ENCODE measurements around the gene DNAJB12. TPM values are rescaled to one million over a fixed set of nuclear protein-coding genes. Genes with fewer than 3 reads are reported as not detected.
A peak's percentile ranks its signal among the peaks of the same experiment; 100 is the strongest.
"Not testable (repeated sequence)": the region's sequence is repeated elsewhere in the genome, so short reads cannot be mapped to it uniquely, and the experiment has no call there.

The DNAJB12 gene
- polyA plus RNA-seq, 1 donor, result 24.3 TPM

DNA sequence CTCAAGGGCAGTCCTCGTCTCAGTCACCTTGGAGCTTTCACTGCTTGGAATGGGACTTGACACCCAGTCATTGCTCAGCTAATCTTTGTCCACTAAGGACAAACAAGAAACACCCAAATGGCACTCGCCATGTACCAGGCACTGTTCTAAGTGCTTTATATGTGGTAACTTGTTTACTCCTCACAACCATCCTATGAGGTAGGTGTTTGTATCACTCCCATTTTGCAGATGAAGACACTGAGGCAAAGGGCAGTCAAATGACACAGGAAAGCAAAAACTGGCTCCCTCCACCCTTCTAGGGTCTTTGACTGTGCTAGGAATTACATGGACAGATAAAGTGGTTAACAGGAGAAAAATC, 24.7 kb downstream of the DNAJB12 start:
- DNase-seq, result no peak

DNA sequence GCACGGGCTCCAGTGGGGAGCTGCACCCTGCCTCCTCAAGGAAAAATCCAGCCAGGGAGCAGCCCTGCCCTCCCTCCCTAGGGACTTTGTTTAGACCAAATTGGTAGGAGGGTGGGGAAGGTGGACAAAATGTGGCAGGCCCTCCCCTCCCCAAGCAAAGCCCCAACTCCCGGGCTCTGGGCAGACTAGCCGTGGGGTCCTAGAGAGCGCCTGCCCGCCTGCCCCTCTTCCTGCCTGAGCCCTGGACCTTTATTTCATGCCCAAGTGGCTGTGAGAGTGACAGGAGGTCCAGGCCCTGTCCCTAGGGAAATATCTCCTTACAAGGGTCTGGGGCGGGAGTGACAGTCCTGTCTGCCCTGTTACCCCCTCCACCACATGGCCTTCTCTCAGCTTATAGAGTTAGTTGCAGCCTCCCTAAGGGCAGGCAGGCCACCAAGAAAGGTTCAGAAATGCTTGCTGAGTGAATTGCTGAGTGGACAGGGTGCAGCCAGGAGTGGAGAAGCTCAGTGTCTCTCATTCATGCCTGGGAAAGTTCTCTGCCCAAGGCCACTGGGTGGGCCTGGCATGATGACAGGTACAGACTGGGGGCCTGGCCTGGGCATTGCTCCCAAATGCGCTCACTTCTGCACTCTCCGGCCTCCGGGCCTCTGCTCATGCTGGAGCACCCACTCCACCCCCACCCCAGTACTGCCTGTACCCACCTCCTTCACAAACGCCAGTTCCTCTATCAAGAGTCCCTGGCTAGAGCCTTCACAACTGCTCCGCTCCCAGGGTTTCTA, 25.2 kb downstream of the DNAJB12 start:
- no peak for DNase-seq

DNA sequence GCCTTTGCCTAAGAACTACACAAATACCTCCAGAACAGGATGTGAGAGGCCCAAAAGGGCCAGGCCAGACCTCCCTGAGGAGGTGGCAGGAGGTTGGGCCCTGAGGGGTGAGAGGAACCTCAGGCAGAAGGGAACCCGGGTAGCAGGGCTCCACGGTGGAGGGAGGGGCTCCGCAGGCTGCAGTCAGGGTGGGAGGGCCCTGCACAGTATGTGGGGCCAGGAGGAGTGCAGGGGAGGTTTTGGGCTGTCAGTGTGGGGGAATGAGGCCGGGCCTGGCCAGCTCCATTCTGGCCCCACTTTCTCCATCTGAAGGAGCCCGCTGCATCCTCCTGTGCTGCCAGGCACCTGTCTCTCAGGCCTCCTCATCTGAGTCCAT, 25.9 kb downstream of the DNAJB12 start:
- DNase-seq, result no peak

DNA sequence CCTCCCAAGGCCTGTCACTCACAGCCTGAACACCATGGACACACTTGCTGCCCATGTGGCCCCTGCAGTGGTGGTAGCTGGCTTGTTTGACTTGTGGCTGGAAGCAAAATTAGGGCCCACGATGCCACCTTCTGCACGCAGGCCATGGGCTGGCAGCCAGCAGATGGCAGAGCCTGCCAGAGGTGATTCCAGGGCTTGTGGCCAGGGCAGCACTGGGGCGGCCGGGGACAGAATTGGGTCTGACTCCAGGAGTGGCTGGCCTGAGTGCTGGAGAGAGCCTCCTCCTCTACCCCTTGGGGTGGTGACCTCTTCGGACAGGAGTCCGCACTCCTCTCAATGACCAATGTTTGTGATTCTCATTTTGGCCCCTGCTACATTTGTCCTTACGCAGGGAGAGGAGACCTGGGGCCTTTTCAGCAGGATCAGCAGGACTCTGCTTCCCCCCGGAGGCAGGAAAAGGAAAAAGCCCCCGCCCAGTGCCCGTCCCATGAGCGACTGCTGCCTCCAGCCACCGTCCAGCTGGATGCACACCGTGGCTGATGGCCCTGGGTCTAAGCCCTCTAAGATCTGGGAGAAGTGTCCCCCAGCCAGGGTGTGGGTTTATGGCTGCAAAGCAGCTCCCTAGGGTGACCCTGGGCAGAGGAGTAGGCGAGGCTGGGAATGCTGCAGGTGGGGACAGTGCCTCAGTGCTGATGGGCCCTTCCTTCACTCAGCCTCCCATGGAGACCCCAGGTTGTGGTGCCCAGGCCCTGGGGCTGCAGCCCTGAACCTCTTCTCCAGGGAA, 26.5 kb downstream of the DNAJB12 start:
- DNase-seq, result no peak

DNA sequence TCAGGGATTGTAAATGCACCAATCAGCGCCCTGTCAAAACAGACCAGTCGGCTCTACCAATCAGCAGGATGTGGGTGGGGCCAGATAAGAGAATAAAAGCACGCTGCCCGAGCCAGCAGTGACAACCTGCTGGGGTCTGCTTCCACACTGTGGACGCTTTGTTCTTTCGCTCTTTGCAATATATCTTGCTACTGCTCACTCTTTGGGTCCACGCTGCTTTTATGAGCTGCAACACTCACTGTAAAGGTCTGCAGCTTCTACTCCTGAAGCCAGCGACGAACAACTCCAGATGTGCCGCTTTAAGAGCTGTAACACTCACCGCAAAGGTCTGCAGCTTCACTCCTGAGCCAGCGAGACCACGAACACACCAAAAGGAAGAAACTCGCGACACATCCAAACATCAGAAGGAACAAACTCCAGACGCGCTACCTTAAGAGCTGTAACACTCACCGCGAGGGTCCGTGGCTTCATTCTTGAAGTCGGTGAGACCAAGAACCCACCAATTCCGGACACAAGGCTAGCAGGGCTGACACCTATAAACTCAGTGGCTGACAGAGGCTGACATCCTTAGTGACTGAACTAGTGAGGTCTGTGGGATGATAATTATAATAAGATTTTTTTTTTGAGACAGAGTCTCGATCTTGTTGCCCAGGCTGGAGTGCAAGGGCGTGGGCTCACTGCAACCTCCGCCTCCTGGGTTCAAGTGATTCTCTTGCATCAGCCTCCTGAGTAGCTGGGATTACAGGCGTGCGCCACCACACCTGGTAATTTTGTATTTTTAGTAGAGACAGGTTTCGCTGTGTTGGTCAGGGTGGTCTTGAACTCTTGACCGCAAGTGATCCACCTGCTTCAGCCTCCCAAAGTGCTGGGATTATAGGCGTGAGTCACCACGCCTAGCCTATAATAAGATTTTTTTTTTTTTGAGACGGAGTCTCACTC, 27.8 kb downstream of the DNAJB12 start:
- DNase-seq, result not testable (repeated sequence)

DNA sequence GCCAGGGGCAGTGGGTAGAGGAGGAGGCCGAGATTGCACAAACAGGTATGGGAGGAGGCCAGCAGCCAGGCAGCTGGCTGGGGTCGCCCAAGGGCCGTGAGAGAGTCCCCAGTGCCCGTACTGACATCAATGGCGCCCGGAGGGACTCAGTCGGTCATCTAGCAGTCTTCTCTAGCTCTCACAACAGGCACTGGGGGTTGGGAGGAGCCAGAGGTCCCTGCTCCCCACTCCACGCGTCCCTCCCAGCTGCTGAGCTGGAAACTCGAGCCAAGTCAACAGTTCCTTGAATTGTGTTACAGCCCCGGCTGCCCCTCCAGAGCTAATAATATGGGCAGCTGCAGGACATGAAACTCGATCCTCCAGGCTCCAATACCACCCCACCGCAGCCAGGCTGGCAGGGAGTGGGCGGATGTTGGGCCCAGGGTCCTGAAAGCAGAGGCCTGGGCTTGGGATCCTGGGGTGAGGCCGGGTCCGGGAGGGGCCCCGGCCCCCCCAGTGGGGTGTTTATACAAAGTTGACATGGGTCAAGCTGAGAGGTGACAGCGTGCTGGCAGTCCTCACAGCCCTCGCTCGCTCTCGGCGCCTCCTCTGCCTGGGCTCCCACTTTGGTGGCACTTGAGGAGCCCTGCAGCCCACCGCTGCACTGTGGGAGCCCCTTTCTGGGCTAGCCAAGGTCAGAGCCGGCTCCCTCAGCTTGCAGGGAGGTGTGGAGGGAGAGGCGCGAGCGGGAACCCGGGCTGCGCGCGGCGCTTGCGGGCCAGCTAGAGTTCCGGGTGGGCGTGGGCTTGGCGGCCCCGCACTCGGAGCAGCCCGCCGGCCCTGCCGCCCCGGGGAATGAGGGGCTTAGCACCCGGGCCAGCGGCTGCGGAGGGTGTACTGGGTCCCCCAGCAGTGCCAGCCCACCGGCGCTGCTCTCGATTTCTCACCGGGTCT, 29.2 kb downstream of the DNAJB12 start:
- peak; percentile 85 for DNase-seq

DNA sequence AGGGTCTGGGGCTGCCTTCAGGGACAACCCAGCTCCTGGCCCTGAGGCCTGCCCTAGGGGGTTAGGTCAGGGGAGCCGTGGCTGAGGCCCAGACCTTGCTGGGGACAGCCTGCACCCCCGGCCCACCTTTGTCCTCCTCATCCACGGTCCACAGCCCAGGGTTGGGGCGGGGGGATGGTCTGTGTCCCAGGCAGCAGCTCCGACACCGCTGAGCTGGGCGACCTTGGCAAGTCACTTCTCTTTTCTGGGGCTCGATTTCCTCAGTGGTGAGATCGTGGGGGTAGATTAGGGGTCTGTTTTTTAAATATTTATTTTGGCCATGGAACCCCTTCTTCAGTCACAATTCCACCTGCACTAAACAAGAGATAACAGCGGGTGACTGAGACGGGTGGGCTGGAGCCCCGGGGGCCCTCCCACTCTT, 30.9 kb downstream of the DNAJB12 start:
- no peak for DNase-seq

DNA sequence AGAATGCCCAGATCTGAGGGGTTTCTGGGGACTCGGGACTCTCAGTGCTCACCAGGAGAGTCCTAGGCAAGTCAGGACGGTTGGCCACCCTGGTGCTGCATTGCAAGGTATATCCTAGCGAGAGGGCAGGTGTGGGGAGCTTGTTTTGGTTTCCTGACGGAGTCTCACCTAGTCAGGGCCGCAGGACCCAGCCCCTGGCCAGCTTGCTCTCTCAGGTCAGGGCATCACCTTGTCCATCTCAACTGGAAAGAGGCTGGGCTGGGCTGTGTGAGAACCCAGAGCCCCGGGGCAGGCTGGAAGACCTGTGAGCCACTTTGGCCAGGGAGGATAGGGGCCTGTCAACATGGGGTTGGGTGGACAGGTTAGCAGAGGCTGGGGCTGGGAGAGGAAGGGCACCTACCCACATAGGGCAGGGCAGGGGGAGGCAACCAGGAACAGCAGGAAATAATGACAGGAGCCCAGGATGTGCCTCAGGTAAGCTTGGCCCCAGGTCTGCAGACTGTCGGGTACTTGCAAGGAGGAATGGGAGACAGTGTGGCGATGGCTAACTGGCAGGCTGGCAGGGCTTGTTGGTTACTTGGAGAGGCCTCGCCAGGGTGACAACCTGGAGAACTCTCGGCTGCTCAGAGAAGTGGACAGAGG, 31.5 kb downstream of the DNAJB12 start:
- DNase-seq, result no peak

DNA sequence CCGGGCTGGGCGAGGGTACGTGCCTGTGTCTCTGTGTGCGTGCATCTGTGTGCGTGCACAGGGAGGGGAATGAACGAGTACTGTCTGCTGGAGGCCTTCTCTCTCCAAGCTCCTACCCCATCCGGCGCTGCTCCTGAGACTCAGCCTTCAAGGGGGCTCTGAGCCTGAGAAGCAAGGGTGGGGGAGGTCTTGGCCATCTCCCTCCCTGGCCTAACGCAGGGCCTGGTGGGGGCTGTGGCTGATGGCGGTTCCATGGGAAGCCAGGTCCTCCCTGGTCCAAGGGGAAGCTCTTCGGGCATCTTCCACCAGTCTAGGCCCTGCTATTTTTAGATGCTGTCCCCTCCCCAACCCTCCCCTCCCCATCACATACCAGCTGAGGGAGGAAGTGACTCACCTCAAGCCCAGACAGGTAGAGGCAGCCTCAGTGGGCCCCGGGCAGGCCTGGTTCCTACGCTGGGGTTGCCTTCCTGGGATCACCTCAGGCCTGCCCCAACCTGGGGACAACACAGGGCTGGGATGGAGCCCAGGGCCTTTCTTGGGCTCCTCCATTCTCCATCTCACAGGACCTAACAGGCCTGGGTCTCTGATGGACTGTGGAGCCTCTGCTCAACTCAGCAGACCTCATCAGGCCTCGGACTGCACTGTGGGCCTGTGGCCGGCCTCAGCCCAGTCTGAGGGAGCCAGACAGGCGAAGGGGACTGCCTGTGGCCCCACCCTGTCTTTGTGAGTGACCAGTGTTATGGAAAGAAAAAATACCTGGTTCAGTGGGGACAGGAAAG, 32.2 kb downstream of the DNAJB12 start:
- DNase-seq, result no peak

DNA sequence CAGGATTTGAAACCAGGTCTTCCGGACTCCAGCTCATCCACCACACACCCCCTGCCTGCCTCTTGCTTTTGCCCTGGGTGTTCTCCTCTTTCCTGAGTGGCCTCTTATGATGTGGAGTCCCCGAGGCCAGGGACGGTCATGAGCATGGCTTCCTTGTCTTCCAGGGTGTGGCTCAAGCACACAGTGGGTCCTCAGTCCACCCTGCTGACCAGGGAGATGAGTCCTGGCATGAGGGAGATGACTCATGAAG, 32.8 kb downstream of the DNAJB12 start:
- DNase-seq, result no peak

DNA sequence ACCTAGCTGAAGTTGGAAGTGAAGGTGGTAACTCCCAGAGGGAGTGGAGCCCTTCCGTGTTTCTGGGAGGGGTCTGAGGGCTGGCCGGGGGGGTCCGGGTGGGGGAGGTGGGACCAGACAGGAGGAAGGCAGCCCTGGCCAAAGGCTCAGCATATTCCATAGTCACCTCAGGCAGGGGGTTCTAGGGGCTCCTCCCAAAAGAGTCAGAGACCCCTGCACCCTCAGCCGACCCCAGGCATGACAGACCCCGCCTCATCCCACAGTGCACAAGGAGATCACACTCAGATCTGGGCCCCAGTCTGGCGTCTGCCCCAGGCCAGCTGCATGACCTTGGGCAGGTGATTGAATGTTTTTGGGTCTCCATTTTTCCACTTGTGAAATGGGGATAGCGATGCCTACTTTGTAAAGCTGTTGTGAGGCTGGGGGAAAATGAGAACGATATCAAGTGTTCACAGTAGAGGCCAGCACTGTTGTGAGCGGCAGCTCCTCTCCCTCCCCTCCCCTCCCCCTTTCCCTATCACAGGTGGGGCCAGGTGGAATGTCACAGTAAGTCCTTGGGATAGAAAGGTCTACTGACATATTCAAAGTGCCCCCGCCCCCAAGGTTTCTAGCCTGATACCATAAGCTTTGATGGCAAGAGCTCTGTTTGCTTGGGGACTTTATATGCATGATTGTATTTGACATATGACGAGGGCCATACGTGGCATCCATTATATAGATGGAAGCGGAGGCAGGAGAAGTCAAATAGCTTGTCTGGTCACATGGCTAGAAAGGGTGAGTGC, 33.3 kb downstream of the DNAJB12 start:
- no peak for DNase-seq

DNA sequence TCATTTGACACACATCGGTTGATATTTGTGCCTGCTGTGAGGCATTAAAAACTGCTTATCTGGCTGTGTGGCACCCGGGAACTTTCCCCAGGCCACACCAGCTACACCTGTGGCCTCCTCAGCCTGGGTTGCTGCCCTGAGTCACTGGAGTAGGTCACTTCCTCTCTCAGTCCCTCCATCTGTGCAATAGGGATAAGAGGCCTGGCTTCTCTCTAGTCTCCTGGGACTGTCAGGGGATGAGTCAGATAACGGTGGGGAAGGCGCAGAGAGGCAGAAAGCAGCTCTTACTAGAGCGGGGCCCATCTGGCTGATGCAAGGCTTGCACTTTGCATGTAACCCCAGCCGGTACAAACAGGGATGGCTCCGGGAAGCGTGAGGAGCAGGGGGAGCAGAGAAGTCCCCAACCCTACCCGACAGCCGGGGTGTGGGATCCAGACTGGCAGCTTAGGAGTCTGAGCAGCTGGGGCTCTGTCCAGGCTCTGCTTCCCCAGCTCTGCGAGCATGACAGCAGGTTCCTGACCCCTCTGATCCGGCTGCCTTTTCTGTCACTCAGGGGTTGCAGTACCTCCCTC, 34.0 kb downstream of the DNAJB12 start:
- DNase-seq, result no peak

DNA sequence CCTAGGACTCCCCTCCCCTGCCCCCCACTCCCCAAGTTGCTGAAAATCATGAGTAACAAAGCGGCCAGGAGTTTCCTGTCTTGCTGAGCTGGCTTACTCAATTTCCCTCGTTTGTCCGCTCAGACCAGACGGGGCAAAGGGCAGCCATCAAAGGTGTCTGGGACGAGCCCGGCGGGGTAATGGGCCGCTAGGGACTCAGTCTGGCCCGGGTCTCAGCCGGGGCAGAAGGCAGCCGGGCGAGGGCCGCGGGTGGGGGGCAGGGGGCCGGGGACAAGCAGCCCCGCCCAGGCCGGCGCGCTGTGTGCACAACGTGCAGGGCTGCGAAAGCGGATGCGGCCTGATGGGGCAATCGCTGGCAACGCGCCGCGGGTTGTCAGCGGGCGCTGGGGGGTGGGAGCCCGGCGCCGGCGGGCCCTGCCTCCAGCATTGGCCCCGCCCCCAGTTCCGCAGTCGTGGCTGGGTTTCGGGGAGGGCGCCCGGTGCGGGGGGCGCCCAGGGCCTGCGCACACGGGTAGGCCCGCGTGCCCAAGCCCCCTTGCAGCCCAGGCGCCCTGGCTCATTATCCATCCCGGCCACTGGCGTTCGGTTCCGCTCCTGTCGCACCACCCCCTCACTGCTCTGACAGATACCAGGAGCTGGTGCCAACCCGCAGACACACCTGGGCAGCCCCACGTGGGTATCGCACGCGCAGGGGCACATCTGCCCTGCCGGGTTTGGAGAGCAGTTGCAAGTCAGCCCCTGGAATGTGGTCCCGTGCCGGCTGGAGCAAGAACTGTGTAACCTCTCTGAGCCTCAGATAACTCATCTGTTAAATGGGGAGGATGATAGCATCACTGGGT, 35.1 kb downstream of the DNAJB12 start:
- peak; percentile 89 for DNase-seq

DNA sequence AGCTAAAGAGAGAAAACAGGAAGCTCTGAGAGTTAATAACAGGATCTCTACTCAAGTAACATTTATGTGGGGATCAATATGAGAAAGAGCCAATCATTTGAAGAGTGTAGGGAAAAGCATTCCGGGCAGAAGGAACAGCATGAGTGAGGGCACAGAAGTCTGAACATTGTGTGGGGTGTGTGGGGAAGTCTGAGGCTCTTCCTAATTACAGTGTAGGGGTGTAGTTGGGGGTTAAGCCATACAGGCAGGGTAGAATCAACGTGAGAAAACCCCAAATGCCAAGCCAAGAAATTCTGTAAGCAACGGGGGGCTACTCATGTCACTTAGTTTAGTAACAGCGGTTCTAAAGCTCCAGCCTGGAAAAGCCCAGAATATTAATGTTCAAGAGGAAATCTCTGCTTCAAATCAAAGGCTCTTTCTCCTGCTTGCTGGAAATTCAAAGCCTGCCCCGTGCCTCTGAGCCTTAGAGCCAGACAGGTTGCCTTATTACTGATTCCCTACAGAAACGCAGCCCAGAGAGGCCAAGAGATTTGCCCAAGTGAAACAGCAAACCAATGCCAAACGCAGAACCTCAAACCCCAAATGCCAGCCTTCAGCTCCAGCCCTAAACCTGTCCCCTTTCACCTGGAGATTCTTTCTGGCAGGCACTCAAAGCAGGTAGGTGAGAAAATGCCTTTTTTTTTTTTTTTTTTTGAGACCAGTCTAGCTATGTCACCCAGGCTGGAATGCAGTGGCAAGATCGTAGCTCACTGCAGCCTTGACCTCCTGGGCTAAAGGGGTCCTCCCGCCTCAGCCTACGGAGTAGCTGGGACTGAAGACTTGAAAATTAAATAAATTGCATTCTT, 36.1 kb downstream of the DNAJB12 start:
- DNase-seq, result no peak

DNA sequence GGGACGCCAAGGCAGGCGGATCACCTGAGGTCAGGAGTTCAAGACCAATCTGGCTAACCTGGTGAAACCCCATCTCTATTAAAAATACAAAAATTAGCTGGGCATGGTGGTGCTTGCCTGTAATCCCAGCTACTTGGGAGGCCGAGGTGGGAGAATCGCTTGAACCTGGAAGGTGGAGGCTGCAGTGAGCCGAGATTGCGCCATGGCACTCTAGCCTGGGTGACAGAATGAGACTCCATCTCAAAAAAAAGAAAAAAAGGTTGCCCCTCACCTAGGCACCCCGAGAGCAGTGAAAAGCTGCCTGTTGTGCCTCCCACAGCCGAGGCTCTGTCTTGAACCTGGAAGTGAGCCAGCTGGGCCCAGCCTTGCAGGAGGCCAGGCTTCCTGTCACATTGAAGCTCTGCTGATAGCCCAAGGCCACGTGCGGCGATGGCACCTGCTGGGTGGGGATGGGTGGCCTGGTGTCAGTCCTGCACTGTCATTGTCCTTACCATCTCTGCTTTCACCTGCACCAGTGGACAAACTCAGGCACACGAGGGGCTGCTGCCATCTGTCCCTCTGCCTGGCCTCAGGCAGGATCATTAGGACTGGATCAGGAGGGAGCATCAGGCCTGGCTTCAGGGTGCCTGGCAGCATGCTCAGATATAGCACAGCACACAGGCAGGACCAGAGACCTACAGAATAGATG, 37.8 kb downstream of the DNAJB12 start:
- no peak for DNase-seq

DNA sequence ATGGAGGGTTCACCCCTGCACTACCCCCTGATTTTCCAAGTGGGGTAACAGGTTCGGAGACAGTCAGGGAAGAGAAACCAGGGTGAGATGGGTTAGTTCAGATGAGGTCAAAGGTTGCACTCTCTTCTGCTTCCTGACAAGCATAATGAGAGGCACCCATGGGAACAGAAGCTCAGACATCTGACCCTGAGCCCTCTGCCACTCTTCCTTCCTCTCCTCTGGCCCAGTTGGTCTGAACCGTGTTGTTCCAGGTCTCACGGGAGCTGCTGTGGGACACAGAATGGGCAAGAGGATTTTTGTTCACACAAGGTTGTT, 38.4 kb downstream of the DNAJB12 start:
- no peak for DNase-seq

Measured in hindlimb muscle (tissue), 1 donor.